ENCODE results near the gene NTN4. TPM values are rescaled to one million over a fixed set of nuclear protein-coding genes. Genes with fewer than 3 reads are reported as not detected.

Gene NTN4
- total and polyA plus RNA-seq, 4 donors = 3.2 to 30.5 (median 15.0) TPM

DNA sequence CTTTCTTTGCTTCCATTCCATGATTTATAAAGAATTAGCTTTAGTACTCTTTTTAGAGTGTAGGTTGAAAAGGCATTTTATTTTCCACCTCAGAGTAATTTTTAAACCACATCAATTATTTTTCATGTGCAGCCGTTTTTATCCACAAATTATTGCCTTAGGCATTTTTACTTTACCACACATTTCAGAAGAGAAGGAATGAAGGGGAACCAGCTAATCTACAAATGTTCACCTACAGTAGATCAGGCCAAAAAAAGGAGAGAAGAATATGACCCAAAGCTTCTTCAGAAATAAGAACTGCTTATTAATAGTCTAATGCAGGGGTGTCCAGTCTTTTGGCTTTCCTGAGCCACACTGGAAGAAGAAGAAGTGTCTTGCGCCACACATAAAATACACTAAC lies 19.8 kb upstream of the NTN4 start:
- no peak overlapping the region for H3K27ac ChIP-seq (ENCODE audit: low read depth in 1 of 2, low read length in 2 of 2)
- no peak overlapping the region for H3K4me3 ChIP-seq (ENCODE audit: low read depth in 1 of 3, low read length in 3 of 3)

More for the DNA sequence above, 19.8 kb upstream of the NTN4 start:
- 67% methylated on average over 2 of the region's 2 CpGs for WGBS
- Histone ChIP-seq H3K4me1 (ENCODE audit: control insufficient read depth in 4 of 4, insufficient read depth in 4 of 4, low read length in 3 of 4) (peaks cover 0 to 5% (median 1%) of the 10 kb centered on the region in 4 donors), H3K27me3 (ENCODE audit: control insufficient read depth in 4 of 4, insufficient read depth in 4 of 4, low read length in 3 of 4) (no peaks in the 10 kb centered on the region), H3K36me3 (ENCODE audit: control insufficient read depth in 4 of 4, insufficient read depth in 3 of 4, low read depth in 1 of 4, low read length in 3 of 4) (no peaks in the 10 kb centered on the region), H3K9ac (ENCODE audit: low read depth in 1 of 2, low read length in 2 of 2) (no peak overlapping the region), H3K9me3 (ENCODE audit: control insufficient read depth in 4 of 4, low read length in 3 of 4) (no peaks in the 10 kb centered on the region)
- DNase-seq (ENCODE audit: low spot score) = no peak
- TF ChIP-seq, protein P1, sequence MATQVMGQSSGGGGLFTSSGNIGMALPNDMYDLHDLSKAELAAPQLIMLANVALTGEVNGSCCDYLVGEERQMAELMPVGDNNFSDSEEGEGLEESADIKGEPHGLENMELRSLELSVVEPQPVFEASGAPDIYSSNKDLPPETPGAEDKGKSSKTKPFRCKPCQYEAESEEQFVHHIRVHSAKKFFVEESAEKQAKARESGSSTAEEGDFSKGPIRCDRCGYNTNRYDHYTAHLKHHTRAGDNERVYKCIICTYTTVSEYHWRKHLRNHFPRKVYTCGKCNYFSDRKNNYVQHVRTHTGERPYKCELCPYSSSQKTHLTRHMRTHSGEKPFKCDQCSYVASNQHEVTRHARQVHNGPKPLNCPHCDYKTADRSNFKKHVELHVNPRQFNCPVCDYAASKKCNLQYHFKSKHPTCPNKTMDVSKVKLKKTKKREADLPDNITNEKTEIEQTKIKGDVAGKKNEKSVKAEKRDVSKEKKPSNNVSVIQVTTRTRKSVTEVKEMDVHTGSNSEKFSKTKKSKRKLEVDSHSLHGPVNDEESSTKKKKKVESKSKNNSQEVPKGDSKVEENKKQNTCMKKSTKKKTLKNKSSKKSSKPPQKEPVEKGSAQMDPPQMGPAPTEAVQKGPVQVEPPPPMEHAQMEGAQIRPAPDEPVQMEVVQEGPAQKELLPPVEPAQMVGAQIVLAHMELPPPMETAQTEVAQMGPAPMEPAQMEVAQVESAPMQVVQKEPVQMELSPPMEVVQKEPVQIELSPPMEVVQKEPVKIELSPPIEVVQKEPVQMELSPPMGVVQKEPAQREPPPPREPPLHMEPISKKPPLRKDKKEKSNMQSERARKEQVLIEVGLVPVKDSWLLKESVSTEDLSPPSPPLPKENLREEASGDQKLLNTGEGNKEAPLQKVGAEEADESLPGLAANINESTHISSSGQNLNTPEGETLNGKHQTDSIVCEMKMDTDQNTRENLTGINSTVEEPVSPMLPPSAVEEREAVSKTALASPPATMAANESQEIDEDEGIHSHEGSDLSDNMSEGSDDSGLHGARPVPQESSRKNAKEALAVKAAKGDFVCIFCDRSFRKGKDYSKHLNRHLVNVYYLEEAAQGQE (IDR thresholded peaks at IDR 0.05) = no peak
- TF ChIP-seq EGR1 (IDR thresholded peaks at IDR 0.05; ENCODE audit: low read depth in 2 of 2) (no peak), NR2F2 (IDR thresholded peaks at IDR 0.05) (no peak), HNF4A (conservative IDR thresholded peaks at IDR 0.05) (no peak), FOXA1 (IDR thresholded peaks at IDR 0.05) (no peak), RAD21 (IDR thresholded peaks at IDR 0.05) (no peak), RXRA (IDR thresholded peaks at IDR 0.05) (no peak), YY1 (IDR thresholded peaks at IDR 0.05) (no peak), JUND (IDR thresholded peaks at IDR 0.05) (no peak), SP1 (IDR thresholded peaks at IDR 0.05) (no peak), TAF1 (conservative IDR thresholded peaks at IDR 0.05) (no peak), FOXA2 (IDR thresholded peaks at IDR 0.05) (no peak), ATF3 (IDR thresholded peaks at IDR 0.05) (no peak)
- TF ChIP-seq, protein P2, sequence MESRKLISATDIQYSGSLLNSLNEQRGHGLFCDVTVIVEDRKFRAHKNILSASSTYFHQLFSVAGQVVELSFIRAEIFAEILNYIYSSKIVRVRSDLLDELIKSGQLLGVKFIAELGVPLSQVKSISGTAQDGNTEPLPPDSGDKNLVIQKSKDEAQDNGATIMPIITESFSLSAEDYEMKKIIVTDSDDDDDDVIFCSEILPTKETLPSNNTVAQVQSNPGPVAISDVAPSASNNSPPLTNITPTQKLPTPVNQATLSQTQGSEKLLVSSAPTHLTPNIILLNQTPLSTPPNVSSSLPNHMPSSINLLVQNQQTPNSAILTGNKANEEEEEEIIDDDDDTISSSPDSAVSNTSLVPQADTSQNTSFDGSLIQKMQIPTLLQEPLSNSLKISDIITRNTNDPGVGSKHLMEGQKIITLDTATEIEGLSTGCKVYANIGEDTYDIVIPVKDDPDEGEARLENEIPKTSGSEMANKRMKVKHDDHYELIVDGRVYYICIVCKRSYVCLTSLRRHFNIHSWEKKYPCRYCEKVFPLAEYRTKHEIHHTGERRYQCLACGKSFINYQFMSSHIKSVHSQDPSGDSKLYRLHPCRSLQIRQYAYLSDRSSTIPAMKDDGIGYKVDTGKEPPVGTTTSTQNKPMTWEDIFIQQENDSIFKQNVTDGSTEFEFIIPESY (IDR thresholded peaks at IDR 0.05) = no peak
- TF ChIP-seq, protein P3, sequence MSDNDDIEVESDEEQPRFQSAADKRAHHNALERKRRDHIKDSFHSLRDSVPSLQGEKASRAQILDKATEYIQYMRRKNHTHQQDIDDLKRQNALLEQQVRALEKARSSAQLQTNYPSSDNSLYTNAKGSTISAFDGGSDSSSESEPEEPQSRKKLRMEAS (IDR thresholded peaks at IDR 0.05) = no peak
- TF ChIP-seq, protein P4, sequence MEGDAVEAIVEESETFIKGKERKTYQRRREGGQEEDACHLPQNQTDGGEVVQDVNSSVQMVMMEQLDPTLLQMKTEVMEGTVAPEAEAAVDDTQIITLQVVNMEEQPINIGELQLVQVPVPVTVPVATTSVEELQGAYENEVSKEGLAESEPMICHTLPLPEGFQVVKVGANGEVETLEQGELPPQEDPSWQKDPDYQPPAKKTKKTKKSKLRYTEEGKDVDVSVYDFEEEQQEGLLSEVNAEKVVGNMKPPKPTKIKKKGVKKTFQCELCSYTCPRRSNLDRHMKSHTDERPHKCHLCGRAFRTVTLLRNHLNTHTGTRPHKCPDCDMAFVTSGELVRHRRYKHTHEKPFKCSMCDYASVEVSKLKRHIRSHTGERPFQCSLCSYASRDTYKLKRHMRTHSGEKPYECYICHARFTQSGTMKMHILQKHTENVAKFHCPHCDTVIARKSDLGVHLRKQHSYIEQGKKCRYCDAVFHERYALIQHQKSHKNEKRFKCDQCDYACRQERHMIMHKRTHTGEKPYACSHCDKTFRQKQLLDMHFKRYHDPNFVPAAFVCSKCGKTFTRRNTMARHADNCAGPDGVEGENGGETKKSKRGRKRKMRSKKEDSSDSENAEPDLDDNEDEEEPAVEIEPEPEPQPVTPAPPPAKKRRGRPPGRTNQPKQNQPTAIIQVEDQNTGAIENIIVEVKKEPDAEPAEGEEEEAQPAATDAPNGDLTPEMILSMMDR (IDR thresholded peaks at IDR 0.05; ENCODE audit: low read depth, low read length, missing input control) = no peak

Data from liver (tissue), 9 donors.